IPS DF 4.7 (cell line): ENCODE measurements around the gene TACC2.

Source experiments
- DNase-seq: peaks from one replicate; pipeline ENCODE4 v3.0.0-alpha.2; 2013; ENCODE audit warnings: low spot score; ENCODE audit errors: extremely low read depth

Gene TACC2

DNA sequence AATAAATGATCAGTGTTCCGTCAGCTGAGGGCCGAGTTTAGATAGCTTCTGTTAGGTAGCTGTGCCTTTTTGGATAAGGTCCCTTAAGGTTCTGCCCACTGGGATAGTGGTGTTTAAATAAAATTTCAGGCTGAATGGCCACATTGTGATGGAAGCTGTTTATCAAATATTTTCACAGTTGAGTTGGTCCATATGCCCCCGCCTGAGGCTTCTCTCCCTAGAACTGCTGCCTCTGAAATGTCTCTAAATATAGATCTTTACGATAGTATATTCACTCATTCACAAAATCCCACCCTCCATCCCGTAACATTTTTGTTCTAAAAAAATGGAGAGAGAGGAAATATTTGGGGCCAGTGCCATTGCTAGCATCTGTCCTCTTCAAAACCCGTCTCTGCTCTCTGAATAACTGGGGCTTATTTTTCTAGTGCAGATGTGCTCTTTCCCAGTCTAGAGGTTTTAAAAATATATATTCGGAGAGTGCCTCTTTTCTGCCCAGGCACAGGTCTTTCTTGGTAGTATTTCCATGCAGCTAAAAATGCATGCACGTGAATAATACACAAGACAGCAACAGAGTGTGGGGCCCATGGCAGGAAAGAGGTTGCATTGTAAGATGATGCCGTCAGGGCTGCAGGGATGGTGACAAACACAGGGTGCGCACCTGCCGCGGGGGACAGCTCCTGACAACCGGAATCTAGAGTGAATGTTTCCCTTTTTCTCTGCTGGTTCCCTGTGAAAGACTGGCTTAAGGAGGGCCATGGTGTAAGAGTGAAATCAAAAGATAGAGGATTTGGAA lies 176.7 kb downstream of the TACC2 start:
- DNase-seq = no peak

DNA sequence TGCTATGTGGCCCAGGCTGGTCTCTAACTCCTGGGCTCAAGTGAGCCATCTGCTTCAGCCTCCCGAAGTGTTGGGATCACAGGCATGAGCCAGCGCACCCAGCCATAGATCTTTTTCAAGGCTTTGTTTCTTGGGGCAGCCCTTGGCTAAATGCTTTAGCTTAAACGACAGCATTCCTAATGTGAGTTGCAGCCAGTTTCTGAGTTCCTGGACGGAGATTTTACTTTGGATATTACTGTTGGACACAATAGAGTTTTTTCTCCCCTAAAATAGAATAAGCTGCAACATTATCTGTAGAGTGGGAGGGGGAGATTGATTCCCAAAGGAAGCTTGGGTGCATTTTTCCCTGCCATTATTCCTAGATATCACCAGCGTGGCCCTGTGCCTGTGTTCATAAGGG lies 179.1 kb downstream of the TACC2 start:
- no peak for DNase-seq

DNA sequence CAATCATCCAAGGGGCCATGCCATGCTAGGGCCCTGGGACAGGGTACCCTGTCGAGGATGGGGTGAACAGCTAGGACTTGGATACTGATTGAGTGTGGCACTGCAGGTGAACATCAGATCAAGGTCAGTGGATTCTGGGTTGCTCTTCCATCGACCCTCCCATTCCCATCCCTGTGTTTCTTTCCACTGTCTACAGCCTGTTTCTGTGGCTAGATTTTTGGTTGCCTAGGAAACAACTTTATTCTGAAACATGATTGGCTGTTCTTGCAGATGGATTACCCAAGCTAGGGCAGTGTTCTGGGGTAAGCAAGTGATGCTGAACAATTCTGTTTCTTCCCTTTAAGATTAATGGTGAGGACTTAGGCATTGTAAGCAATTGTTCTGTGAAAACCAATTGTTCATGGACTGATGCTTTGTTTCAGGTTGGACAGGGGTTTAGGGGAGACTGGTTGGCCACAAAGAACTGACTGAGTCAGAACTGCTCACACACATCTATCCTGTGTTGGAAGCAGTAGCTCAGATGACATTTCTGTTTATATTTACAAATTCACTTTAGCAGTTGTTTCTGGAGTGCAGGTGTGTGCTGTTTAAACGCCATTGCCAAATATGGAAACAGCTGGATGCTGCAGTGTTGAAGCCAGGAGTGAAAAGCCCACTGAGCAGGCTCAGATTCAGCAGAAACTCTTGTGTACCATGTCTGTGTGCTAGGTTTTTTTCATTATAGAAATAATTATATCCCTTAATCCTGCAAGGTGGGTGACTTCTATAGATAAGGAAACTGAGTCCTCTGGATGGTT lies 179.8 kb downstream of the TACC2 start:
- DNase-seq = no peak

DNA sequence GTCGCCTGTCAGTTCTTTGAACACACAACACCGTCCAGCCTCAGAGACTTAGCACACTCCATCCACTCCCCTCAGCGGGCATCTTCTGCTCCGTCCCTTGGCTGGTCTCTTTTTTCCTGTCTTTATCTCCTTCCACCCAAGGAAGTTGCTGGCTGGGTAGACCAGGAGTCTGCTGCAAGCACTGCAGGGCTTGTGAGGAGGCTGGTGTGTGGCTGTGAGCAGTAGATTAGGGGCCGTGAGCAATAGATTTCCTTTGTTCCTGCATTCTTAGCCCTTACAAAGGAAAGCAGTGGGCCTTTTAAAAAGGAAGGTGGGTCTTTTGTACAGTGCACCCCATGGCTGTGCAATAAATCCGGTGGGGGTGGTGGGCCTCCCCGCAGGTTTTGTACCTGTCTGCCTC lies 181.8 kb downstream of the TACC2 start:
- no peak for DNase-seq

GRCh38 chr10:122171302-122172075 lies 182.5 kb downstream of the TACC2 start:
- DNase-seq = no peak

DNA sequence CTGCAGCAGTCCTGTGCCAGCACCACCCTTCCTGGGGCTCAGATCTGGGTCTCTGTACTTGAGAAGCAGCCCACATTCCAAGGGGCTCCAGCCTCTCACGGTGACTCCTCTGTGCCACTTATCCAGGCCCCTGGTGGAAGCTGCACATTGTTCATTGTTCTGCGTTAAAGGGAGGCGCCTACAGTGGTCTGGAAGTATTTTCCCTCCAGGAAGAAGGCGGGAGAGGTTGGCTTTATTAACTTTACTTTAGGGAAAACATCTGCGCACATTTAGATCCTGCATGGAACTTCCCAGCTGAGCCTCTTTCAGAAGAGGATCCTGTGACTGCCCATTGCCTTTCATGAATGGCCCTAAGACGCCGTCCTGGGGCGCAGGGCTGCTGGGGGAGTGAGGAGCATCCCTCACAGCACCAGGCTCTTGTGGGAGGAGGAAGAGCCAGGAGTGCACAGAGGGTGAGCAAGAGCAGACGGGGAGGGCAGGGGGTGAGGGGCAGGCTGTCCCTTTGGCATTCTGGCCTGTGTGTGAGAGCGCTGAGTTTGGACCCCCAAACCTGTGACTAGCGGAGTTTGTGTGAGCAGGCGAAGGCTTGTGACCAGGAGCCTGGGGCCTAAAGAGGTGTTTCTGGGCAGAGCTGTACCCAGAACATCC lies 183.5 kb downstream of the TACC2 start:
- no peak for DNase-seq

GRCh38 chr10:122173337-122173736 lies 184.4 kb downstream of the TACC2 start:
- no peak for DNase-seq

- DNase-seq = no peak
Measured at GRCh38 chr10:122173766-122174435, 184.9 kb downstream of the TACC2 start.

GRCh38 chr10:122176232-122177213 lies 187.6 kb downstream of the TACC2 start:
- DNase-seq = no peak

GRCh38 chr10:122178655-122179054 lies 189.7 kb downstream of the TACC2 start:
- no peak for DNase-seq

DNA sequence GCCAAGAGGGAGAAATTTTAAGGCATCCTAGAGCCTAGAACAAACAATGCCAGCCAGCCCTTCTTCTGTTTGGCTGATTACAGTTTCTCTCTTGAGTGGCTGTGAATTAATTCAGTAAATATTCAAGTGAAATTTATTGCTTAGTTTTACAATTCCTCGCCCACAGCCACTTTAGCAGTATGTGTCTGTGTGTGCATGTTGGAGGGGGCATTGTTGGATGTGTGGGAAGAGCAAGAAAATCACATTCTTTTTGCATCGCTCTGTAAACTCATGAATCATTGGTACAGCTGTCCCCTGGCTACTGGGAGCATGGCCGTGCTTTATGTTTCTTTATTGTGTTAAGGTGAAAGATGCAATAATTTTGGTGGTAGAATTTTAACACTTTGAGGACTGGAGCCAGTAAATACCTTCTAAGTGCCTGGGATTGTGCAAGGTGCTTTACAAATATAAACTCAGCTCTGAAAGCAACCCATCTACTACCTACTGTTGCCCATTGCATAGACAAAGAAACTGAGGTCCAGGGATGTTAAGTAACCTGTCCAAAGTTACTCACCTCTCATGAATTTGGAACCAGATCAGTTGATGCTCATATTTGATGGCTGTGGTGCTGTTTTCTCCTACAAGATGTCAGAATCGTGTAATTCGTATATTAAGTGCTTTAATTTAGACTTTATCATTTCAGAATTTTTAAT lies 192.2 kb downstream of the TACC2 start:
- no peak for DNase-seq

DNA sequence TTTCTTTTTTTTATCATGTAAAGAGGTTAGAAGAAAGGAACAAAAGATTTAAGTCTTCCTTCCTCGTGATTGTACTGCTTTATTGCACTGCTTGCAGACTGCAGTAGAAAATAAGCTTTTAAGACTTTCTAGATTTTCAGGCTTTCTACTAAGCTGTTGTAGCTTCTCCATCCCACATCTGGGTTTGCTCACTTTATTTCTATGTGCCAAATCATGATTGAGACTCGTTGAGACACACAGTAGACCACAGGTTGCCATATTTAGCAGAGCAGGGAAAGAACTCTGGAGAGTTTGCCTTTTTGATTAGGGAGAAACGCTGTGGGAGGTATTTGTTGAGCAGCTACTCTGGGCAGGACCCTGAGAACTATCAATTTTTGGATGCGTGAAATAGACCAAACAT lies 192.9 kb downstream of the TACC2 start:
- no peak for DNase-seq

DNA sequence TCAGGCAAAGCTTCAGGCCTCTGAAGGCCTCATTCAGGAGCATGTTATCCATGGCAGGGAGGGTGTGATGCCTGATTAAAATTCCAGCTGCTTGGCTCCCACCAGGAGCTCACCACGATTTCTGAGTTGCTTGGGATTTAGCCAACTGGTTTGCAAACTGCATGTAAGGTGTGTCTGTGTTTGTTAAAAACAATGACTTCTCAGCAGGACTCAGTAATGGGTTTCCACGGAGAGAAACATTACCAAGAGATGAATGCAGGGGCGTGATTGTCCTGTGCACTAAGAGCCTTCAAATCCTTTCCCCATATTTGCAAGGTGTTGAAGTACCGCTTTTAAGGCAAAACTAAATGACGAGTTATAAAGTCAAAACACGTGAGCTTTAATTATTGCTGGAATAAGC lies 193.3 kb downstream of the TACC2 start:
- no peak for DNase-seq

DNA sequence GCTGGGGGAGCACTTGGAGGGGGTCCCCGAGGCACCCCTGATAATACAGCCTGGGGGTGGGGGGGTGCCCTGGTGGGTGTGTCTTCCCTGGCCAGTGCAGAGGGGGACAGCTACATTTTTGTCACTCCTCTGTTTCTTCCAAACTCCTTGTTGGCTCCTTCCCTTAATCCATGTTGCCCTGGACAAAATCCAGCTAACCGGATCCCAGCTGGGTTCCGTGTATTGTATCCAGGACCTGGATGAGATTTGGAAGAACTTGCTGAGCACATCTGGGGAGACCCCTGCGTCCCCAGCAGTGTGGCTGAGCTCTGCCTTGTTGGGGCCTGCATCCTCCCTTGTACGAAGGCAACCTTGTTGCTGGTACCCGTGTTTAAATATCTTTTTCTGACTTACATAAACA lies 195.3 kb downstream of the TACC2 start:
- DNase-seq = no peak

DNA sequence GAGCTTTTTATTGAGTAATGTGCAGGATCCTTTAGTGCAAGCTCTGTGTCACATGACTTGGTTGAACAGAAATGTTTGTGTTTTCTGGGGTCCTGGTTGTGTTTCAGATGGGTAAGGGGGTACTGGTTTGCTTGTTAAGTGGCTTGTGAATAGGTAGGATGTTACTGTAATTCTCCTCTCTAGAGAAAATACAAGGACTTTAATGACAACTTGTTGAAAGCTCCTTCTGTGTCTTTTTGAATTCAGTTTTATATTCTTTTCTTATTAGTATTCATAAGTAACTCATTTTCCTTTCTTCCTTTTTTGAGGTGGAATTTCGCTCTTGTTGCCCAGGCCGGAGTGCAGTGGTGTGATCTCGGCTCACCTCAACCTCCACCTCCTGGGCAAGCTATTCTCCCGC lies 196.7 kb downstream of the TACC2 start:
- DNase-seq = no peak

DNA sequence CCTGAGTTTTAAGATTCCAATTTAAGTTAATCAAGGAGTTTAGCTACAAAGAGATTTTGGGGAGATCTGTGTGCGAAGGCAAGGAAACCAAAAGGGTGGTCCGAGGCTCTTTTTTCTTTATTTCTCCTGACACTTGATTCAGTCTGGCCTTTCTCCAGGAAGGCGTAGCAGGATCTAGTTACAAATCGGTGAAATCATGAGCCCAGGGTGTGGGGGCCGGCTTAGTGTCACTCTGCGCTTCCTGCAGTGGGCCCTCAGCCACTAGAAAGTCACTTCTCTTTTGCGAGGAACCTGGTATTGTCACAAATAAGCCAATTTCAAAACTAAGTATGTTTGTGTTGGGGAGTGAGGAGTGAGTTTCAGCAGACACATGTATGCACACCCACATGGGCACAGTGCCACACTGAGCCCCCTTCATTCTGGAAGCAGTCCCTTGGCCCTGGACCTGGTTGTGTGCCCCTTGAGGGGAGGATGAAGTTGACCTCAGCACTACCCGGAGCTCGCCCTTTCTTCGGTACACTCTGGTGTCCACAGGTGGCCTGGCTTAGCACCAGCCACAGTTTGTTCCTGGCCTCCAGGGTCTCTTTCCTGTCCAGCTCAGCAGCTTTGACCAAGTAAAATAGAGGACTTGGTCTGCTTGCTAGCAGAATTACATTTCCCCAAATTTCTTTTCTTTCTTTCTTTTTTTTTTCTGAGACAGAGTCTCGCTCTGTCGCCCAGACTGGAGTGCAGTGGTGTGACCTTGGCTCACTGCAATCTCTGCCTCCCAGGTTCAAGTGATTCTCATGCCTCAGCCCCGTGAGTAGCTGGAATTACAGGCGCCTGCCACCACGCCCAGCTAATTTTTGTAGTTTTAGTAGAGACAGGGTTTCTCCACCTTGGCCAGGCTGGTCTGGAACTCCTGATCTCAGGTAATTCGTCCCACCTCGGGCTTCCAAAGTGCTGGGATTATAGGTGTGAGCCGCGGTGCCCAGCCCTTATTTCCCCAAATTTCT lies 198.2 kb downstream of the TACC2 start:
- no peak for DNase-seq

- no peak for DNase-seq
Measured at GRCh38 chr10:122188706-122189105, 199.7 kb downstream of the TACC2 start.

DNA sequence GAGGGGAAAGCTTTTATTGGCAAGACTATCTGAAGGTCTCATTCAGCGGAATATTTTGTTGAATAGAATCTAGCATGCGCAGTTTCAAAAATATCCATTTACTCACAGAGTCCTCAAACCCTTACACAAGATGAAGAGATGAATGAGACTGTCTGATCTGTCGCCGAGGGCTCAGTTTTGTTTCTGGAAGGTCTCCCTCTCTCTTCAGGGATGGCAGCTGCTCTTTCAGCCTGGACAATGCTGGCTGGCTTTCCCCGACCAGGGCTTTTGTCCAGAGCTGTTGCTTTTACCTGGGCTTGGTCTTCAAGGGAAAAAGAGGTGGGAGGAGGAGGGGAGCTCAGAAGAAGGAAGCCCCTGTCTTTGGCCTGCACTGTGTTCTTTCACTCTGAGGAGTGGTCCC lies 200.2 kb downstream of the TACC2 start:
- DNase-seq = no peak
